Left lung (tissue), 10 donors: ENCODE data around the gene SRP68. TPM values are rescaled to one million over a fixed set of nuclear protein-coding genes. Genes with fewer than 3 reads are reported as not detected.
A peak's percentile ranks its signal among the peaks of the same experiment; 100 is the strongest.

Experiments used
- ATAC-seq: fragments of 200-7000 bp; cut with Tn5 transposase; one replicate; pipeline ENCODE4 v1.9.1; 2020; ENCODE audit warnings: moderate library complexity
- DNase-seq, 4 donors: peaks; one replicate each; pipeline ENCODE4 v3.0.0-alpha.2; 2013 to 2020
- H3K27ac ChIP-seq, 2 donors: fragments of 200-600 bp; sonication (generic) in 1 of 2; one replicate each; pipeline versions ENCODE4 v1.5.0 to v1.8.0; 2020 to 2021
- H3K27me3 ChIP-seq, 2 donors: fragments of 200-600 bp; sonication (generic) in 1 of 2; one replicate each; pipeline versions ENCODE4 v1.5.0 to v1.8.0; 2020 to 2021
- H3K36me3 ChIP-seq, 2 donors: fragments of 200-600 bp; sonication (generic) in 1 of 2; one replicate each; pipeline versions ENCODE4 v1.5.0 to v1.8.0; 2020 to 2021
- H3K4me1 ChIP-seq, 2 donors: fragments of 200-600 bp; one replicate each; pipeline ENCODE4 v1.8.0; 2021
- H3K4me3 ChIP-seq, 2 donors: fragments of 200-600 bp; sonication (generic) in 1 of 2; one replicate each; pipeline versions ENCODE4 v1.5.0 to v1.8.0; 2020 to 2021; ENCODE audit warnings: mild to moderate bottlenecking in 1 of 2
- H3K9me3 ChIP-seq, 2 donors: fragments of 200-600 bp; sonication (generic) in 1 of 2; one replicate each; pipeline versions ENCODE4 v1.5.0 to v1.8.0; 2020 to 2021
- CTCF ChIP-seq, 2 donors: fragments of 200-600 bp; sonication (generic) in 1 of 2; IDR thresholded peaks; one replicate each; pipeline versions ENCODE4 v1.5.0 to v1.8.0; 2021; ENCODE audit warnings: antibody characterized with exemption in 2 of 2
- intact Hi-C, 2 donors: fragments of 100-400 bp; cut with DNase I; formaldehyde crosslinking; loops; one replicate each; pipeline versions ENCODE4 v1.11.2 to v1.14.2; 2022
- polyA plus RNA-seq, 6 donors: library from polyadenylated mRNA; unstranded; fragments of 120-200 nt; gene quantifications; one replicate each; pipeline ENCODE4 v1.2.1, GENCODE V29; 2013; ENCODE audit not compliant: insufficient read length in 6 of 6
- total RNA-seq, 2 donors: library from RNA; stranded (reverse); fragmentation: NEBNext Ultra II Directional; extraction: Animal tissue kit (Norgen Biotek cat#: 25700); gene quantifications; one replicate each; pipeline ENCODE4 v1.2.1, GENCODE V29; 2021
- donor health status: DM: no; HTN: yes; CAD: no.
- donor health status: DM: no; HTN: no; CAD: no.

SRP68 gene
- total and polyA plus RNA-seq, 8 donors = 61.0 to 104 (median 97.8) TPM

DNA sequence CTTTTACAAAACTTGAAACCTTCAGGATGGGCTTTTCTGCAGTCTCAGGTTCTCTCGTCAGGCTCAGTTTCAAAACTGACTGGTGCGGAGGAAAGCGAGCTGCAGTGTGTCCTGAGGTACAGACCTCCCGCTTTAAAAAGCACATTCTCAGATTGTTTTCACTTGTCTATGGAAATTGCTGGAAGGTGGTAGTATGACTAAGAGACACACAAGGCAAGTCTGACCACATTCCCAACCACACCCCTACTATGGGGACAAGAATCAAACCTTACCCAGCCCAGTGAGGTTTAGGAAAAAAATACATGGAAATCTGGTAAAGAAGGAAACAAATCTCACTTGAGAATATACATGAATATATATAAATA lies 18.2 kb downstream of the SRP68 start:
- DNase-seq (no peak), ATAC-seq (peak; percentile 61)
- Histone ChIP-seq H3K9me3 (no peaks in the 10 kb centered on the region), H3K27ac (peak overlapping the region; percentile 68 to 84), H3K36me3 (peaks cover 0 to 99% of the 10 kb centered on the region in 2 donors), H3K27me3 (no peaks in the 10 kb centered on the region), H3K4me3 (no peak overlapping the region), H3K4me1 (peaks cover 4 to 15% of the 10 kb centered on the region in 2 donors)
- TF ChIP-seq CTCF (IDR thresholded peaks at IDR 0.05) = no peak
- intact Hi-C loops = no loop called here

DNA sequence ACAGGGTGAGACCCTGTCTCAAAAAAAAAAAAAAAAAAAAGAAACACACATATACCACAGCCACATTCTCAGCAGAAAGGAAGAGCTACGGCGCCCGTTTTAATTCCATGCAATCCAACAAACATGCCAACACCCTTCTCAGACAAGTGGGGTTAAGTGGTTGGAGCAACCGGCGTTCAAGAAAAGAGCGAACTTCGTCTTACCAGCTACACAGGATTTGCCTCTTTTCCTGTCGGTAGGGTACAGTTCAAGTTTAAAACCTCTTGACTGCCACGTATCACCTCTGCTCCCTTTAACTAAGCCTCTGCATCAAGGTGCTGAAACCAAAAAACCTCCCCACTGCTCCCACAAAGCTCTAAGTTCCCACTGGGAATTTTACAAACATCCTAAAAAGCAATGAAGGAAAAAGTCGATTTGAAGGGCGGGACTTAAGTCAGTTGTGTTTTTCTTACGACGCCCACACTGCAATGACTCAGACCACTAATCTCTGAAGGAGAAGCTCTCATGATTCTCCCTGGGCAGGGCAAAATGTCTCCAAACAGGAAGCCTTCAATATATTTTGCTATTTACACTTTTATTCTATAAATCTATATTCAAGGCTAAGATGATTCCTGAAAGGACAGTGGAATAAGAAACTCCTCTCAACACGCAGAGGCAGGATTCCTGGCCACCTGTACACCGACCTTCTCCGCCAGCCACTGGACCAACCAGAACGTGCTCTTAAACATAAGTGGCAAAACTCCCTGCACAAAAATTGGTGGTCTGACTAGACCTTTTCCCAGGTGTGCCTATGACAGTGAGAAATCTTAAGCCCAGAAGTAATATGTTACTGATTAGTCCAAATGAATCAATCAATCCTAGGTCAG lies 18.8 kb downstream of the SRP68 start:
- no peaks in the 10 kb centered on the region for H3K27me3 ChIP-seq
- peaks cover 4 to 20% of the 10 kb centered on the region in 2 donors for H3K4me1 ChIP-seq
- H3K9me3 ChIP-seq = no peaks in the 10 kb centered on the region
- no peak overlapping the region for H3K4me3 ChIP-seq
- ATAC-seq (peak; percentile 57), DNase-seq (peak in 1 of 4 donors; percentile 83)
- peaks cover 0 to 99% of the 10 kb centered on the region in 2 donors for H3K36me3 ChIP-seq
- H3K27ac ChIP-seq = peak overlapping the region; percentile 68 to 84
- TF ChIP-seq CTCF (IDR thresholded peaks at IDR 0.05) = no peak
- intact Hi-C loops = no loop called here

- Histone ChIP-seq H3K4me3 (no peak overlapping the region), H3K27ac (peak overlapping the region; percentile 46 to 69), H3K9me3 (no peaks in the 10 kb centered on the region), H3K27me3 (no peaks in the 10 kb centered on the region), H3K36me3 (peaks cover 0 to 99% of the 10 kb centered on the region in 2 donors), H3K4me1 (peaks cover 4 to 20% of the 10 kb centered on the region in 2 donors)
- DNase-seq (peak in 1 of 4 donors; percentile 56), ATAC-seq (peak; percentile 29)
- TF ChIP-seq CTCF (IDR thresholded peaks at IDR 0.05) = no peak
- intact Hi-C loops = no loop called here
Measured at GRCh38 chr17:76051561-76051960, 20.8 kb downstream of the SRP68 start.

DNA sequence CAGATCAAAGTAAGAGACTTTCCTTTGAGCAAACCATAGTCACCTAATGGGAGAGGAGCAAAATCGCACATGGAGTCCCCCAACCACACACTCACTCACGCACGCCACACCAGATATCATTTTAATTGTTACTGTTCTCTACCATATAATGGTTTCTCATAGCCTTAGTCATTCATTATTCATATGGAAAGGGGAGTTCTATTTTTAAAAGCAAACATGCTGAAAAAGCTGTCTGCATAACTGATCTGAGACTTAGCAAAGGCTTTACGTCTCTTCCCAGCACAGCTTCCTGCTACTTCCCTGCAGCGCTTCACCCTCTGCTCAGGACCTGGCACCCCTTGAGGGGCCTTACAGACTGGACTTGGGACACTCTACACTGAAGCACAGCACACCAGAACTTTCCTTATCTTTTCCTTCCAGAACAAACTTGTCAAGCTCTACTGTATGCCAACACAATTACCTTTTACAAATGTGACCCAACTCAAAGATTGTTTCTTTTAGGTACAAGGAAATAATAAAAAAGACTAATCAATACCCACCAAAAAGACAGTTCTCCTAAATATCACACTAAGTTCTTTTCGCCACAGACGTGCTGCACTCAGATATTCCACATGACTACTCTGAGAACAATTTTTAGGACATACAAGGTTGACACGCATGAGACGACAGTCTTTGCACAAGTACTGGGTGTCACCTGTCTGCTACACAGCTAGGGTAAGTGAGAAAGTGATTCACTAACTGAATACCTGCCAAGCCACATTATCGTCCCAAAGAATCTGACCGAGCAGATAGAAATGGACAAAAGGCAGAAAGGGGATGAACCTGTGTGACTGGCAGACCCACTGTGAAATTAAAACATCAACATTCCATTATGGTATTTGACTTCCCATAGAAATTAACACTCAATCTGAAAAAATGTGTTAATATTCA lies 21.5 kb downstream of the SRP68 start:
- intact Hi-C loops = no loop called here
- ATAC-seq = peak; percentile 57

More for the DNA sequence above, 21.5 kb downstream of the SRP68 start:
- Histone ChIP-seq H3K36me3 (peaks cover 0 to 99% of the 10 kb centered on the region in 2 donors), H3K27ac (peak overlapping the region; percentile 46 to 69), H3K4me3 (no peak overlapping the region), H3K9me3 (no peaks in the 10 kb centered on the region), H3K27me3 (no peaks in the 10 kb centered on the region), H3K4me1 (peaks cover 4 to 20% of the 10 kb centered on the region in 2 donors)
- DNase-seq = peak in 1 of 4 donors; percentile 39
- TF ChIP-seq CTCF (IDR thresholded peaks at IDR 0.05) = no peak
